PC-3 (cell line): ENCODE measurements around the gene ZBTB11.
"Not testable (repeated sequence)": the region's sequence is repeated elsewhere in the genome, so short reads cannot be mapped to it uniquely, and the experiment has no call there.

Experiments used
- CTCF ChIP-seq: fragments of 300-600 bp; sonication (generic); conservative IDR thresholded peaks from 2 replicates; pipeline ENCODE4 v1.5.1; 2017; ENCODE audit warnings: antibody characterized with exemption, low read depth, mild to moderate bottlenecking, low read length
- EZH2 ChIP-seq: fragments of 300-600 bp; sonication (generic); IDR thresholded peaks from one replicate; pipeline ENCODE4 v1.6.1; 2017; ENCODE audit warnings: antibody characterized with exemption, mild to moderate bottlenecking, low read length; ENCODE audit not compliant: unreplicated experiment
- EZH2phosphoT487 ChIP-seq: fragments of 300-600 bp; sonication (generic); IDR thresholded peaks from 2 replicates; pipeline ENCODE4 v1.6.1; 2018; ENCODE audit warnings: mild to moderate bottlenecking, antibody characterized with exemption, low read length, borderline replicate concordance

- not testable (repeated sequence) for TF ChIP-seq CTCF, EZH2, EZH2phosphoT487
Observed at GRCh38 chr3:101691685-101692671, 15.0 kb upstream of the ZBTB11 start.
